B cell (primary cell): ENCODE results near the gene TEF. TPM values are rescaled to one million over a fixed set of nuclear protein-coding genes. Genes with fewer than 3 reads are reported as not detected.

ENCODE experiments used
- ATAC-seq: fragments of 200-7000 bp; cut with Tn5 transposase; one replicate; pipeline ENCODE4 v1.10.0; 2021; ENCODE audit warnings: low read depth, mild to moderate bottlenecking, moderate number of reproducible peaks, moderate library complexity
- CTCF ChIA-PET: fragments of 350-600 bp; sonication (Branson Sonifier 250); formaldehyde crosslinking; loops from one replicate; lab custom pipeline; 2021; ENCODE audit warnings: antibody characterized with exemption, inconsistent platforms; lab: Charles Lee
- POLR2A ChIA-PET: fragments of 350-600 bp; sonication (Branson Sonifier 250); formaldehyde crosslinking; loops from one replicate; lab custom pipeline; 2021; ENCODE audit warnings: antibody characterized with exemption; lab: Charles Lee
- DNase-seq: peaks from one replicate; pipeline ENCODE4 v3.0.0; 2013
- H2AFZ ChIP-seq: 2 replicates; pipeline ENCODE4 v1.6.1; 2012; ENCODE audit warnings: mild to moderate bottlenecking, low read depth, low read length; ENCODE audit not compliant: insufficient read depth, poor library complexity, severe bottlenecking
- H3K27ac ChIP-seq, 2 donors: 1 replicate in 1 of 2; 2 replicates in 1 of 2; pipeline ENCODE4 v1.5.1; 2012 to 2013; ENCODE audit warnings: low read length in 2 of 2, mild to moderate bottlenecking in 2 of 2, moderate library complexity in 1 of 2
- H3K27me3 ChIP-seq, 4 experiments: fragments of 200-600 bp in 1 of 4; sonication (generic) in 1 of 4; replicated peaks in 1 of 4; 1 replicate in 2 of 4; 2 replicates in 2 of 4; pipeline versions ENCODE4 v1.6.1 to v1.7.0; 2013 to 2016; ENCODE audit warnings: low read length in 3 of 4, mild to moderate bottlenecking in 2 of 4, mixed read lengths in 1 of 4, moderate library complexity in 1 of 4; ENCODE audit not compliant: insufficient read depth in 4 of 4, control insufficient read depth in 3 of 4; ENCODE audit errors: control extremely low read depth in 1 of 4
- H3K36me3 ChIP-seq, 2 experiments: replicated peaks in 1 of 2; 1 replicate in 1 of 2; 2 replicates in 1 of 2; pipeline versions ENCODE4 v1.6.1 to v1.7.1; 2013; ENCODE audit warnings: low read length in 1 of 2; ENCODE audit not compliant: insufficient read depth in 2 of 2, control insufficient read depth in 1 of 2; ENCODE audit errors: control extremely low read depth in 1 of 2, extremely low read depth in 1 of 2
- H3K4me1 ChIP-seq, 2 donors: fragments of 200-600 bp in 1 of 2; sonication (generic) in 1 of 2; 1 replicate in 1 of 2; 2 replicates in 1 of 2; pipeline versions ENCODE4 v1.5.1 to v1.6.1; 2013 to 2017; ENCODE audit warnings: low read length in 2 of 2; ENCODE audit not compliant: control insufficient read depth in 2 of 2, insufficient read depth in 2 of 2
- H3K4me2 ChIP-seq: replicated peaks from 2 replicates; pipeline ENCODE3; 2012; ENCODE audit warnings: mild to moderate bottlenecking, low read depth, low read length; ENCODE audit not compliant: poor library complexity, severe bottlenecking
- H3K4me3 ChIP-seq, 5 experiments: fragments of 200-600 bp in 1 of 5; sonication (generic) in 1 of 5; 1 replicate in 3 of 5; 2 replicates in 2 of 5; pipeline versions ENCODE4 v1.5.1 to v1.7.0; 2011 to 2016; ENCODE audit warnings: low read length in 4 of 5, mild to moderate bottlenecking in 4 of 5, low read depth in 2 of 5, control low read depth in 1 of 5, moderate library complexity in 1 of 5; ENCODE audit not compliant: insufficient read depth in 1 of 5; ENCODE audit errors: control extremely low read depth in 1 of 5, extremely low read depth in 1 of 5
- H3K79me2 ChIP-seq: fragments of 200-600 bp; sonication (generic); one replicate; pipeline ENCODE4 v1.6.0; 2016; ENCODE audit warnings: low read length; ENCODE audit not compliant: control insufficient read depth, insufficient read depth
- H3K9ac ChIP-seq: fragments of 200-600 bp; sonication (generic); 2 replicates; pipeline ENCODE4 v1.6.1; 2017; ENCODE audit warnings: mild to moderate bottlenecking, low read length, moderate library complexity
- H3K9me3 ChIP-seq, 3 donors: one replicate each; pipeline versions ENCODE4 v1.6.1 to v1.7.1; 2013; ENCODE audit warnings: low read length in 2 of 3; ENCODE audit not compliant: control insufficient read depth in 2 of 3, insufficient read depth in 1 of 3; ENCODE audit errors: control extremely low read depth in 1 of 3
- H4K20me1 ChIP-seq: 2 replicates; pipeline ENCODE4 v1.6.0; 2012; ENCODE audit warnings: mild to moderate bottlenecking, low read length; ENCODE audit not compliant: insufficient read depth, control insufficient read depth, poor library complexity, severe bottlenecking
- H3K27ac Mint-ChIP-seq: one replicate; pipeline ENCODE4 v1.8.0; 2021; ENCODE audit warnings: mixed read lengths
- H3K27me3 Mint-ChIP-seq: one replicate; pipeline ENCODE4 v1.8.0; 2021; ENCODE audit warnings: mixed read lengths
- H3K4me1 Mint-ChIP-seq: one replicate; pipeline ENCODE4 v1.8.0; 2021; ENCODE audit warnings: mixed read lengths
- H3K4me3 Mint-ChIP-seq: one replicate; pipeline ENCODE4 v1.8.0; 2021; ENCODE audit warnings: mixed read lengths
- H3K9me3 Mint-ChIP-seq: one replicate; pipeline ENCODE4 v1.8.0; 2022; ENCODE audit warnings: mixed read lengths; ENCODE audit not compliant: insufficient read depth
- CTCF ChIP-seq: fragments of 200-600 bp; IDR thresholded peaks from one replicate; pipeline ENCODE4 v1.8.0; 2022; ENCODE audit warnings: antibody characterized with exemption, mild to moderate bottlenecking
- EZH2 ChIP-seq: IDR thresholded peaks from 2 replicates; pipeline ENCODE4 v1.6.1; 2012; ENCODE audit warnings: borderline replicate concordance, low read depth, mild to moderate bottlenecking, moderate library complexity, low read length; ENCODE audit not compliant: insufficient read depth, poor library complexity, severe bottlenecking
- WGBS: methylation state at CpG from one replicate; pipeline ENCODE4 v1.1.5; 2013; ENCODE audit warnings: missing lambda C conversion rate; ENCODE audit not compliant: insufficient coverage; 5-methylcytosine and 5-hydroxymethylcytosine counted together
- intact Hi-C: fragments of 100-400 bp; cut with micrococcal nuclease; formaldehyde crosslinking; loops from one replicate; pipeline ENCODE4 v1.10.0; 2022
- polyA plus RNA-seq: library from polyadenylated mRNA; depleted of rRNA; stranded (reverse); fragments of >200 nt; gene quantifications from 2 replicates; pipeline ENCODE4 v1.2.3, GENCODE V29; 2012
- total RNA-seq, 2 donors: library from RNA; stranded (reverse); fragments of 120-200 nt in 1 of 2; gene quantifications; 1 replicate in 1 of 2; 2 replicates in 1 of 2; pipeline versions ENCODE4 v1.2.3 to v1.2.4, GENCODE V29; 2013 to 2022

TEF gene
- total and polyA plus RNA-seq, 2 donors (not counting 1 experiment from before 2014, with no cell fraction given): 5.0 to 5.5 TPM

DNA sequence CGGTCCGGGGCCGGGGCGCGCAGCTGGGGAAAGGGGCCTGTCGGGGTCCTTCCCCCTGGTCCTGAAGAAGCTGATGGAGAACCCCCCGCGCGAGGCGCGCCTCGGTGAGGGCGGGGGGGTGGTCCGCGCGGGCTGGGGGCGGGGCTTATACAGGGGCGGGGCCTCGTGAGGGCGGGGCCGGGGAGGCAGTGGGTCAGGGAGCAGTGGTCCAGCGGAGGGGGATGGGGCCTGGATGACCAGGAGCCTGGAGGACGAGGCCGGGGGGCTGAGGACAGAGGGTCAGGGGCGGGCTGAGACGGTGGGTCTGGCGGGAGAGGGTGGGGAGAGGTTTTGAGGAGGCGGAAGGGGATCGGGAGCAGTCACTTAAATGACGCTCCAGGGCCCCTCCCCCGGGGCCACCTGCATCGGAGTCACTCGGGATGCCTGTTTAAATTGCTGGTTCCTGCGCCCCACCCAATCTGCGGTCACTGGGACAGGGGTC lies 396 bp downstream of the TEF start:
- intact Hi-C loops: loop anchor here (5.0 kb wide), 5 partner anchors 80 to 690 kb away; partner anchors contain the start of genes L3MBTL2, NAGA, PHETA2 and SNU13
- Histone ChIP-seq H3K9me3 (no peaks in the 10 kb centered on the region), H3K27ac (peak overlapping the region; percentile 87 to 95), H4K20me1 (no peaks in the 10 kb centered on the region), H2AFZ (peak overlapping the region; percentile 89), H3K79me2 (peaks cover 3% of the 10 kb centered on the region), H3K4me3 (peak overlapping the region; percentile 56 to 93 (median 70)), H3K4me2 (peak overlapping the region; percentile 90), H3K36me3 (no peaks in the 10 kb centered on the region), H3K27me3 (no peaks in the 10 kb centered on the region), H3K4me1 (peaks cover 10 to 18% of the 10 kb centered on the region in 2 donors), H3K9ac (peak overlapping the region; percentile 73)
- POLR2A ChIA-PET: interaction anchor here (0.6 to 2.1 kb wide), 14 partner anchors 10 to 525 kb away, joined by 3 to 36 read pairs (median 6); partner anchors contain the start of genes ACO2, PHF5A, RANGAP1 and ST13
- no peaks in the 10 kb centered on the region for H3K27me3 Mint-ChIP-seq
- peaks cover 20% of the 10 kb centered on the region for H3K4me1 Mint-ChIP-seq
- DNase-seq (peak; percentile 87), ATAC-seq (peak; percentile 34)
- CTCF ChIA-PET: interaction anchor here (1.0 to 2.9 kb wide), 7 partner anchors 22 to 418 kb away, joined by 3 to 12 read pairs (median 5); partner anchors contain the start of genes ACO2, CCDC134, PHF5A and PMM1
- TF ChIP-seq CTCF (no peak), EZH2 (no peak)
- peak overlapping the region; percentile 99 for H3K27ac Mint-ChIP-seq
- H3K9me3 Mint-ChIP-seq: no peaks in the 10 kb centered on the region
- peak overlapping the region; percentile 88 for H3K4me3 Mint-ChIP-seq
- under 1% methylated on average over 30 of the region's 35 CpGs for WGBS

- Histone ChIP-seq H3K9ac (peak overlapping the region; percentile 73), H3K27ac (peak overlapping the region in 1 of 2 donors; percentile 95), H3K4me2 (peak overlapping the region; percentile 90), H2AFZ (peak overlapping the region; percentile 89), H3K4me1 (peaks cover 10 to 18% of the 10 kb centered on the region in 2 donors), H3K27me3 (no peaks in the 10 kb centered on the region), H3K36me3 (peaks cover 0 to 2% of the 10 kb centered on the region in 2 experiments), H3K4me3 (peak overlapping the region; percentile 56 to 93 (median 70)), H3K79me2 (peaks cover 3% of the 10 kb centered on the region), H4K20me1 (no peaks in the 10 kb centered on the region), H3K9me3 (no peaks in the 10 kb centered on the region)
- no peaks in the 10 kb centered on the region for H3K27me3 Mint-ChIP-seq
- ChIA-PET POLR2A (interaction anchor here (0.7 to 2.1 kb wide), 6 partner anchors 64 to 361 kb away, joined by 3 to 36 read pairs (median 9); partner anchors contain the start of genes RANGAP1 and TOB2), CTCF (interaction anchor here (1.0 to 1.2 kb wide), 2 partner anchors 119 to 418 kb away, joined by 3 to 4 read pairs; partner anchors contain the start of gene CCDC134)
- peaks cover 20% of the 10 kb centered on the region for H3K4me1 Mint-ChIP-seq
- no peak for DNase-seq
- peak overlapping the region; percentile 88 for H3K27ac Mint-ChIP-seq
- H3K4me3 Mint-ChIP-seq: peak overlapping the region; percentile 88
- 37% methylated on average over 19 of the region's 19 CpGs for whole genome bisulfite sequencing
- no peaks in the 10 kb centered on the region for H3K9me3 Mint-ChIP-seq
- TF ChIP-seq EZH2: no peak
- TF ChIP-seq CTCF: no peak
- intact Hi-C loops: loop anchor here (5.0 kb wide), 5 partner anchors 80 to 690 kb away; partner anchors contain the start of genes L3MBTL2, NAGA, PHETA2 and SNU13
- no peak for ATAC-seq
These were observed 868 bp downstream of the TEF start for GRCh38 chr22:41382610-41383009.
